PC-9 (cell line): ENCODE measurements around the gene THSD7B. TPM values are rescaled to one million over a fixed set of nuclear protein-coding genes. Genes with fewer than 3 reads are reported as not detected.

Experiments used
- BruUV-seq: library from RNA; stranded (reverse); fragments of 400-500 nt; replicated peaks from 2 replicates; lab custom pipeline; 2021; lab: Mats Ljungman, UMichigan
- CTCF ChIA-PET: fragments of 300-600 bp; sonication (Branson Sonifier 250); formaldehyde crosslinking; loops from one replicate; lab custom pipeline; 2022; ENCODE audit warnings: antibody characterized with exemption; lab: Charles Lee
- POLR2A ChIA-PET: fragments of 300-600 bp; sonication (Branson Sonifier 250); formaldehyde crosslinking; loops from one replicate; lab custom pipeline; 2022; ENCODE audit warnings: antibody characterized with exemption; ENCODE audit not compliant: unreplicated experiment; lab: Charles Lee
- DNase-seq, 2 experiments: peaks; one replicate each; pipeline versions ENCODE4 v3.0.0 to v3.0.0-alpha.2; 2015 to 2022; ENCODE audit warnings: mixed read lengths in 1 of 2
- H2AFZ ChIP-seq: fragments of 200-600 bp; sonication (generic); 2 replicates; pipeline ENCODE4 v1.8.1; 2017; ENCODE audit warnings: antibody characterized with exemption
- H3F3A ChIP-seq: fragments of 200-600 bp; sonication (generic); 2 replicates; pipeline ENCODE4 v1.8.1; 2017; ENCODE audit warnings: antibody characterized with exemption, mild to moderate bottlenecking, low read depth; ENCODE audit not compliant: insufficient read depth
- H3K27ac ChIP-seq: fragments of 200-600 bp; sonication (generic); 2 replicates; pipeline ENCODE4 v1.6.1; 2016; ENCODE audit warnings: mixed run types
- H3K27me3 ChIP-seq: fragments of 200-600 bp; sonication (generic); 2 replicates; pipeline ENCODE4 v1.6.1; 2016; ENCODE audit warnings: low read depth, mixed run types; ENCODE audit not compliant: insufficient read depth
- H3K36me3 ChIP-seq: fragments of 200-600 bp; sonication (generic); 2 replicates; pipeline ENCODE4 v1.6.1; 2016; ENCODE audit warnings: low read depth, mixed run types
- H3K4me1 ChIP-seq: fragments of 200-600 bp; sonication (generic); replicated peaks from 2 replicates; pipeline ENCODE4 v1.6.1; 2016; ENCODE audit warnings: mixed run types; ENCODE audit not compliant: insufficient read depth
- H3K4me2 ChIP-seq: fragments of 200-600 bp; sonication (generic); 2 replicates; pipeline ENCODE4 v1.6.1; 2017; ENCODE audit warnings: mixed run types
- H3K4me3 ChIP-seq: fragments of 200-600 bp; sonication (generic); 2 replicates; pipeline ENCODE4 v1.6.1; 2016; ENCODE audit warnings: mixed run types
- H3K79me2 ChIP-seq: fragments of 200-600 bp; sonication (generic); 2 replicates; pipeline ENCODE4 v1.6.1; 2017; ENCODE audit warnings: low read depth, mixed run types
- H3K9me2 ChIP-seq: fragments of 200-600 bp; sonication (generic); 2 replicates; pipeline ENCODE4 v1.8.1; 2017; ENCODE audit warnings: mild to moderate bottlenecking; ENCODE audit not compliant: insufficient read depth
- H3K9me3 ChIP-seq: fragments of 200-600 bp; sonication (generic); 2 replicates; pipeline ENCODE4 v1.8.1; 2016; ENCODE audit warnings: low read depth; ENCODE audit not compliant: insufficient read depth
- H4K20me1 ChIP-seq: fragments of 200-600 bp; sonication (generic); 2 replicates; pipeline ENCODE4 v1.8.1; 2017; ENCODE audit not compliant: insufficient read depth
- CTCF ChIP-seq: fragments of 200-600 bp; sonication (generic); conservative IDR thresholded peaks from 2 replicates; pipeline ENCODE4 v1.6.1; 2017; ENCODE audit warnings: mixed run types, antibody characterized with exemption, mild to moderate bottlenecking, moderate library complexity
- EZH2 ChIP-seq: fragments of 200-600 bp; sonication (generic); IDR thresholded peaks from 2 replicates; pipeline ENCODE4 v1.8.0; 2017; ENCODE audit warnings: antibody characterized with exemption, low read depth
- intact Hi-C: fragments of 100-400 bp; cut with micrococcal nuclease; formaldehyde crosslinking; loops from one replicate; pipeline ENCODE4 v1.10.0; 2022; ENCODE audit not compliant: unreplicated experiment
- total RNA-seq: library from RNA; stranded (reverse); gene quantifications from 2 replicates; pipeline ENCODE4 v1.2.3, GENCODE V29; 2021

The THSD7B gene
- total RNA-seq, 1 experiment from 2014 or later, result not detected

- Histone ChIP-seq H3K4me1 (no peaks in the 10 kb centered on the region), H4K20me1 (no peaks in the 10 kb centered on the region), H3K27ac (no peak overlapping the region), H3K9me3 (no peaks in the 10 kb centered on the region), H2AFZ (no peak overlapping the region), H3K4me2 (no peak overlapping the region), H3K79me2 (no peaks in the 10 kb centered on the region), H3K9me2 (no peaks in the 10 kb centered on the region), H3K27me3 (no peaks in the 10 kb centered on the region), H3F3A (no peaks in the 10 kb centered on the region), H3K4me3 (no peak overlapping the region), H3K36me3 (no peaks in the 10 kb centered on the region)
- POLR2A ChIA-PET, result no interaction called here
- no TSS peak for BruUV-seq
- CTCF ChIA-PET, result no interaction called here
- TF ChIP-seq CTCF, result no peak
- no peak for TF ChIP-seq EZH2
- intact Hi-C loops, result no loop called here
- DNase-seq, result no peak
Observed at GRCh38 chr2:137233091-137233490, 467.7 kb downstream of the THSD7B start.

DNA sequence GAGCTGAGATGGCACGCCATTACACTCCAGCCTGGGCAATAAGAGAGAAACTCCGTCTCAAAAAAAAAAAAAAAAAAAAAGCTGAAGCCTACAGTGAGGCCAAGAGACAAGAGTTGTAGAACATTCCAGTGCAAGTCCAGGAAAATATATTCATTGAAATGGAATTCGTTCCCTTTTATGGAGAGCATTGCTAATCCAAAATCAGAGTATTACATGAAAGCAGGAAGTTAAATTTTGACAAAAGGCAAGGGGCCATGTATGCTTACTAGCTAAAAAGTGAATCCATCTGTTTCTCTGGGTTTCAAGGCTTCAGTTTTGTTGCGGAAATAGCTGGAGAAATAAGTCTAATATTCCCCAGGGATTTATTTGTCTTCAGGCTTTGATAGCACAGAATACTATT is 471.7 kb downstream of the THSD7B start:
- H4K20me1 ChIP-seq, result no peaks in the 10 kb centered on the region
- H3K9me3 ChIP-seq, result no peaks in the 10 kb centered on the region
- DNase-seq, result no peak
- no peaks in the 10 kb centered on the region for H3K36me3 ChIP-seq
- POLR2A ChIA-PET, result no interaction called here
- no peaks in the 10 kb centered on the region for H3K9me2 ChIP-seq
- TF ChIP-seq EZH2 (no peak), CTCF (no peak)
- H2AFZ ChIP-seq, result no peak overlapping the region
- no peaks in the 10 kb centered on the region for H3K4me1 ChIP-seq
- H3K27ac ChIP-seq, result no peak overlapping the region
- H3K4me2 ChIP-seq, result no peak overlapping the region
- no TSS peak for BruUV-seq
- no peaks in the 10 kb centered on the region for H3K27me3 ChIP-seq
- H3F3A ChIP-seq, result no peaks in the 10 kb centered on the region
- H3K4me3 ChIP-seq, result no peak overlapping the region
- intact Hi-C loops, result no loop called here
- CTCF ChIA-PET, result no interaction called here
- H3K79me2 ChIP-seq, result no peaks in the 10 kb centered on the region

GRCh38 chr2:137238065-137238464 is 472.7 kb downstream of the THSD7B start:
- no peak overlapping the region for H3K4me2 ChIP-seq
- intact Hi-C loops, result no loop called here
- ChIA-PET POLR2A (no interaction called here), CTCF (no interaction called here)
- no peak overlapping the region for H2AFZ ChIP-seq
- H3K36me3 ChIP-seq, result no peaks in the 10 kb centered on the region
- no peaks in the 10 kb centered on the region for H3K4me1 ChIP-seq
- no peaks in the 10 kb centered on the region for H3K79me2 ChIP-seq
- no TSS peak for BruUV-seq
- no peaks in the 10 kb centered on the region for H3K9me3 ChIP-seq
- no peaks in the 10 kb centered on the region for H3F3A ChIP-seq
- no peak overlapping the region for H3K27ac ChIP-seq
- no peaks in the 10 kb centered on the region for H3K27me3 ChIP-seq
- H3K9me2 ChIP-seq, result no peaks in the 10 kb centered on the region
- no peak for DNase-seq
- no peak for TF ChIP-seq EZH2
- TF ChIP-seq CTCF, result no peak
- H4K20me1 ChIP-seq, result no peaks in the 10 kb centered on the region
- no peak overlapping the region for H3K4me3 ChIP-seq
